Endothelial cell of umbilical vein (primary cell): Measurements from ENCODE around the gene MLNR. TPM values are rescaled to one million over a fixed set of nuclear protein-coding genes. Genes with fewer than 3 reads are reported as not detected.
A peak's percentile ranks its signal among the peaks of the same experiment; 100 is the strongest.

Experiments
- BruUV-seq: library from RNA; stranded (reverse); fragments of 400-500 nt; replicated peaks from 2 replicates; lab custom pipeline; 2021; lab: Mats Ljungman, UMichigan
- CTCF ChIA-PET: fragments of 300-600, 350-600 bp; sonication (Branson Sonifier 250); formaldehyde crosslinking; loops from one replicate; lab custom pipeline; 2021; ENCODE audit warnings: antibody characterized with exemption, inconsistent platforms; lab: Charles Lee
- POLR2A ChIA-PET: fragments of 300-600, 350-600 bp; sonication (Branson Sonifier 250); formaldehyde crosslinking; loops from one replicate; lab custom pipeline; 2021; ENCODE audit warnings: antibody characterized with exemption, inconsistent platforms; lab: Charles Lee
- DNase-seq: peaks from one replicate; pipeline ENCODE4 v3.0.0-alpha.2; 2011; ENCODE audit warnings: low read depth, low spot score
- FAIRE-seq: peaks from 2 replicates; lab custom pipeline; 2011; peaks lifted over from hg19 to GRCh38; lab: Jason Lieb, UNC
- H2AFZ ChIP-seq: 2 replicates; pipeline ENCODE4 v1.6.0; 2012; ENCODE audit warnings: low read depth, low read length, control low read depth, inconsistent platforms
- H3K27ac ChIP-seq: 2 replicates; pipeline ENCODE4 v1.5.1; 2011; ENCODE audit warnings: low read depth, mild to moderate bottlenecking, control low read depth, low read length, moderate library complexity; ENCODE audit not compliant: insufficient read depth
- H3K27me3 ChIP-seq, 2 experiments: 2 replicates each; pipeline versions ENCODE4 v1.6.0 to v1.6.1; 2011; ENCODE audit warnings: low read length in 2 of 2, mixed read lengths in 1 of 2; ENCODE audit not compliant: control insufficient read depth in 2 of 2, insufficient read depth in 2 of 2
- H3K36me3 ChIP-seq, 2 experiments: 2 replicates in 1 of 2; 3 replicates in 1 of 2; pipeline ENCODE4 v1.5.1; 2011; ENCODE audit warnings: low read length in 2 of 2, mild to moderate bottlenecking in 1 of 2, moderate library complexity in 1 of 2; ENCODE audit not compliant: control insufficient read depth in 2 of 2, insufficient read depth in 2 of 2; ENCODE audit errors: extremely low read depth in 1 of 2
- H3K4me1 ChIP-seq: 3 replicates; pipeline ENCODE4 v1.5.1; 2011; ENCODE audit warnings: mild to moderate bottlenecking, low read length; ENCODE audit not compliant: control insufficient read depth, insufficient read depth; ENCODE audit errors: extremely low read depth
- H3K4me2 ChIP-seq: 2 replicates; pipeline ENCODE4 v1.6.1; 2011; ENCODE audit warnings: low read length, control low read depth, mixed read lengths; ENCODE audit not compliant: insufficient read depth
- H3K4me3 ChIP-seq, 3 experiments: fragments of 200-600 bp in 1 of 3; sonication (generic), shearing (Covaris generic) in 1 of 3; replicated peaks in 1 of 3; 2 replicates each; pipeline ENCODE4 v1.5.1; 2011 to 2016; ENCODE audit warnings: control low read depth in 3 of 3, low read length in 3 of 3, mild to moderate bottlenecking in 2 of 3, inconsistent platforms in 1 of 3, low read depth in 1 of 3, moderate library complexity in 1 of 3; ENCODE audit not compliant: insufficient read depth in 1 of 3
- H3K79me2 ChIP-seq: 2 replicates; pipeline ENCODE4 v1.6.0; 2012; ENCODE audit warnings: low read length, inconsistent platforms; ENCODE audit not compliant: control insufficient read depth, insufficient read depth
- H3K9ac ChIP-seq: replicated peaks from 2 replicates; pipeline ENCODE3; 2011; ENCODE audit warnings: low read length, control low read depth; ENCODE audit not compliant: insufficient read depth; ENCODE audit errors: extremely low read depth
- H3K9me1 ChIP-seq: replicated peaks from 3 replicates; pipeline ENCODE4 v1.6.0; 2011; ENCODE audit warnings: mild to moderate bottlenecking, low read length; ENCODE audit not compliant: control insufficient read depth, insufficient read depth; ENCODE audit errors: extremely low read depth
- H3K9me3 ChIP-seq: replicated peaks from 2 replicates; pipeline ENCODE4 v1.5.1; 2012; ENCODE audit warnings: low read length, inconsistent platforms; ENCODE audit not compliant: control insufficient read depth, insufficient read depth
- H4K20me1 ChIP-seq: replicated peaks from 2 replicates; pipeline ENCODE3; 2011; ENCODE audit warnings: mild to moderate bottlenecking, low read length; ENCODE audit not compliant: control insufficient read depth, insufficient read depth; ENCODE audit errors: extremely low read depth
- EZH2 ChIP-seq: IDR thresholded peaks from 2 replicates; pipeline ENCODE4 v1.6.1; 2012; ENCODE audit warnings: borderline replicate concordance, low read depth, mild to moderate bottlenecking, moderate library complexity, low read length, inconsistent platforms; ENCODE audit not compliant: severe bottlenecking
- FOS ChIP-seq: IDR thresholded peaks from 2 replicates; pipeline ENCODE4 v1.6.1; 2011; ENCODE audit warnings: mild to moderate bottlenecking, low read length, moderate library complexity, borderline replicate concordance; ENCODE audit not compliant: insufficient read depth
- GATA2 ChIP-seq: IDR thresholded peaks from 2 replicates; pipeline ENCODE4 v1.7.0; 2011; ENCODE audit warnings: low read depth, mild to moderate bottlenecking, moderate library complexity, mixed read lengths, low read length; ENCODE audit not compliant: insufficient read length, insufficient read depth
- JUN ChIP-seq: IDR thresholded peaks from 2 replicates; pipeline ENCODE4 v1.6.1; 2011; ENCODE audit warnings: borderline replicate concordance, low read depth; ENCODE audit not compliant: insufficient read length, insufficient read depth
- MYC ChIP-seq: IDR thresholded peaks from one replicate; pipeline ENCODE4 v1.6.1; 2011; ENCODE audit warnings: mild to moderate bottlenecking, low read depth, low read length
- POLR2A ChIP-seq: IDR thresholded peaks from 2 replicates; pipeline ENCODE4 v1.6.1; 2012; ENCODE audit warnings: low read depth, mild to moderate bottlenecking, control low read depth, low read length
- POLR2AphosphoS5 ChIP-seq: IDR thresholded peaks from 2 replicates; pipeline ENCODE4 v1.6.1; 2012; ENCODE audit warnings: low read depth, mild to moderate bottlenecking, control low read depth, low read length, moderate library complexity; ENCODE audit not compliant: insufficient read depth
- dilution Hi-C: fragments of 300-500 bp; cut with MboI; formaldehyde crosslinking; loops from one replicate; pipeline ENCODE4 v1.15.0; 2019; ENCODE audit warnings: low sequenced_read_pairs; ENCODE audit not compliant: extremely low pct_ligation_motif_present
- intact Hi-C: fragments of 100-400 bp; cut with micrococcal nuclease; formaldehyde crosslinking; loops from one replicate; pipeline ENCODE4 v1.10.0; 2022
- polyA plus RNA-seq, 4 experiments: library from polyadenylated mRNA; depleted of rRNA in 3 of 4; stranded (reverse) in 3 of 4; unstranded in 1 of 4; fragments of >200 nt; gene quantifications; 2 replicates each; pipeline versions ENCODE4 v1.2.1 to v1.2.3, GENCODE V29; 2011 to 2012; ENCODE audit warnings: missing spikeins in 1 of 4
- total RNA-seq: library from RNA; stranded (reverse); gene quantifications from 2 replicates; pipeline ENCODE4 v1.2.3, GENCODE V29; 2021
- TF ChIP-seq, protein P1 (sequence below): IDR thresholded peaks from 2 replicates; pipeline ENCODE4 v1.6.1; 2011; ENCODE audit not compliant: insufficient read depth, insufficient read length
- TF ChIP-seq, protein P2 (sequence below), 2 donors: IDR thresholded peaks; 1 replicate in 1 of 2; 2 replicates in 1 of 2; pipeline ENCODE4 v1.5.1; 2011; ENCODE audit warnings: low read length in 2 of 2, mild to moderate bottlenecking in 2 of 2, moderate library complexity in 2 of 2, control low read depth in 1 of 2, inconsistent platforms in 1 of 2, low read depth in 1 of 2; ENCODE audit not compliant: insufficient read depth in 1 of 2; ENCODE audit errors: extremely low read depth in 1 of 2

MLNR gene
- total and polyA plus RNA-seq, 2 donors (not counting 3 experiments of a cell fraction or from before 2014, with no cell fraction given) = not detected

DNA sequence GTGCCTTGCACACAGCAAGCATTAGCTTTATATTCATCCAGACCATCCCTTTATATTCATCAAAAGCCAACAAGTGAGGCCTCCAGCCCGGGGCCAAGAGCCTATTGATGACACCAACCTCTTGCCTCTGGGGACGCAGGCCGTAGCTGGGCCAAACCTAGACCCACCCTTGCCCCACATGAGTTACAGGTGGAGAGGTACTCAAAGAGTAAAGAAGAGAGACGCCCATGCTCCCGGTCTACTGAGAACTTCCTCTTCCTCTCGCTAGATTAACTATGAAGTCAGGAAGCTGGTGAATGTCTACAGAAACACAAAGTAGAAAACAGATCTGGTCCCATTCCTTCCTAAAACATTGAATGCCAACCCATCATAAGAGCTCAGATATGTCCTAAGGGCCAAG, 3.8 kb upstream of the MLNR start:
- no peak overlapping the region for H3K4me3 ChIP-seq
- H3K79me2 ChIP-seq = no peaks in the 10 kb centered on the region
- H3K9me1 ChIP-seq = no peaks in the 10 kb centered on the region
- H3K4me1 ChIP-seq = peaks cover 9% of the 10 kb centered on the region
- H3K9me3 ChIP-seq = no peaks in the 10 kb centered on the region
- intact Hi-C loops = no loop called here
- peaks cover 37 to 43% of the 10 kb centered on the region in 2 experiments for H3K27me3 ChIP-seq
- no peak overlapping the region for H2AFZ ChIP-seq
- POLR2A ChIA-PET = interaction anchor here (0.6 kb wide), 1 partner anchor 227 kb away, joined by 11 read pairs; no protein-coding TSS in a partner anchor
- no TSS peak for BruUV-seq
- CTCF ChIA-PET = interaction anchor here (0.9 to 1.3 kb wide), 4 partner anchors 9 to 64 kb away, joined by 3 to 5 read pairs (median 4); no protein-coding TSS in a partner anchor
- H3K4me2 ChIP-seq = no peak overlapping the region
- TF ChIP-seq, protein P1, sequence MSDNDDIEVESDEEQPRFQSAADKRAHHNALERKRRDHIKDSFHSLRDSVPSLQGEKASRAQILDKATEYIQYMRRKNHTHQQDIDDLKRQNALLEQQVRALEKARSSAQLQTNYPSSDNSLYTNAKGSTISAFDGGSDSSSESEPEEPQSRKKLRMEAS = no peak
- TF ChIP-seq GATA2 (no peak), MYC (no peak), JUN (no peak), EZH2 (no peak), FOS (no peak)
- DNase-seq (no peak), FAIRE-seq (no peak)
- no peaks in the 10 kb centered on the region for H4K20me1 ChIP-seq
- no peak overlapping the region for H3K9ac ChIP-seq
- H3K27ac ChIP-seq = no peak overlapping the region
- dilution Hi-C loops = no loop called here
- H3K36me3 ChIP-seq = no peaks in the 10 kb centered on the region

DNA sequence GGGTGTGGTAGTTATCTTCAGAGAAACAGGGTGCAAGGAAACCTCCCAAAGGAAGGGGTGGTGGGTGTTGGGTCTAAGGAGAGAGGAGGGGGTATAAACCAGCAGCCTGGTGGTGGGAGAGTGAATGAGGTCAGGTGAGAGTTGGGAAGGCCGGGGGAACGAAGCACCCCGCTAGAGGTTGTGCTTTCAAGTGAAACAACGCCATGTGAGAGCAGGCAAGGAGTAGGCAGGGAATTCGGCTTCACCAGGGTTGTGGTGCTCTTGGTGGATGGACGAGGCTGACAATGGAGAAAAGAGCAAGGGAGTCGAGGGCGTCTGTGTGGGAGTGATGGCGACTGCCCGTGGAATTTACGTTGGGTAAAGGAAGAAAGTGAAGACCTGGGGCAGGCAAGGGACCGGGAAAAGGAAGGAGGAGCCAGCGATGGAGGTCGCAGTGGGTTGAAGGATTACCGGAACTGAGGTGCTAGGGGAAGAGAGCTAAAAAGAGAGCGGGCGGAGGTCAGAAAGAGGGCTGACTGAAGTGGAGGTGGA, 2.1 kb upstream of the MLNR start:
- ChIA-PET CTCF (interaction anchor here (1.0 to 1.9 kb wide), 3 partner anchors 9 to 389 kb away, joined by 3 to 6 read pairs (median 4); no protein-coding TSS in a partner anchor), POLR2A (no interaction called here)
- peak; percentile 33 for FAIRE-seq
- dilution Hi-C loops (no loop called here), intact Hi-C loops (no loop called here)
- no peaks in the 10 kb centered on the region for H3K9me1 ChIP-seq
- H3K79me2 ChIP-seq = no peaks in the 10 kb centered on the region
- H3K4me1 ChIP-seq = peaks cover 9% of the 10 kb centered on the region
- H3K27me3 ChIP-seq = peaks cover 53 to 60% of the 10 kb centered on the region in 2 experiments
- TF ChIP-seq POLR2A = no peak
- no peak for TF ChIP-seq GATA2
- TF ChIP-seq JUN = no peak
- TF ChIP-seq, protein P2, sequence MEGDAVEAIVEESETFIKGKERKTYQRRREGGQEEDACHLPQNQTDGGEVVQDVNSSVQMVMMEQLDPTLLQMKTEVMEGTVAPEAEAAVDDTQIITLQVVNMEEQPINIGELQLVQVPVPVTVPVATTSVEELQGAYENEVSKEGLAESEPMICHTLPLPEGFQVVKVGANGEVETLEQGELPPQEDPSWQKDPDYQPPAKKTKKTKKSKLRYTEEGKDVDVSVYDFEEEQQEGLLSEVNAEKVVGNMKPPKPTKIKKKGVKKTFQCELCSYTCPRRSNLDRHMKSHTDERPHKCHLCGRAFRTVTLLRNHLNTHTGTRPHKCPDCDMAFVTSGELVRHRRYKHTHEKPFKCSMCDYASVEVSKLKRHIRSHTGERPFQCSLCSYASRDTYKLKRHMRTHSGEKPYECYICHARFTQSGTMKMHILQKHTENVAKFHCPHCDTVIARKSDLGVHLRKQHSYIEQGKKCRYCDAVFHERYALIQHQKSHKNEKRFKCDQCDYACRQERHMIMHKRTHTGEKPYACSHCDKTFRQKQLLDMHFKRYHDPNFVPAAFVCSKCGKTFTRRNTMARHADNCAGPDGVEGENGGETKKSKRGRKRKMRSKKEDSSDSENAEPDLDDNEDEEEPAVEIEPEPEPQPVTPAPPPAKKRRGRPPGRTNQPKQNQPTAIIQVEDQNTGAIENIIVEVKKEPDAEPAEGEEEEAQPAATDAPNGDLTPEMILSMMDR (IDR thresholded peaks at IDR 0.05; ENCODE audit: extremely low read depth in 1 of 2, insufficient read depth in 1 of 2, low read depth in 1 of 2, low read length in 2 of 2) = no peak
- TF ChIP-seq POLR2AphosphoS5 = no peak
- TF ChIP-seq, protein P1 = no peak
- no peaks in the 10 kb centered on the region for H3K36me3 ChIP-seq
- H3K4me3 ChIP-seq = no peak overlapping the region
- H3K27ac ChIP-seq = no peak overlapping the region
- no peak for DNase-seq
- no peak overlapping the region for H3K4me2 ChIP-seq
- no peaks in the 10 kb centered on the region for H4K20me1 ChIP-seq
- H3K9ac ChIP-seq = no peak overlapping the region
- no peaks in the 10 kb centered on the region for H3K9me3 ChIP-seq
- no TSS peak for BruUV-seq
- no peak overlapping the region for H2AFZ ChIP-seq
